Tongue (tissue), 2 donors: ENCODE results near the gene TEX48. TPM values are rescaled to one million over a fixed set of nuclear protein-coding genes. Genes with fewer than 3 reads are reported as not detected.

Experiments
- DNase-seq: peaks from one replicate; pipeline ENCODE4 v3.0.0-alpha.2; 2015
- total RNA-seq: library from RNA; depleted of rRNA; stranded (reverse); fragments of >200 nt; gene quantifications from one replicate; pipeline ENCODE4 v1.2.3, GENCODE V29; 2014

The TEX48 gene
- total RNA-seq, 1 donor from 2014 or later, result not detected

DNA sequence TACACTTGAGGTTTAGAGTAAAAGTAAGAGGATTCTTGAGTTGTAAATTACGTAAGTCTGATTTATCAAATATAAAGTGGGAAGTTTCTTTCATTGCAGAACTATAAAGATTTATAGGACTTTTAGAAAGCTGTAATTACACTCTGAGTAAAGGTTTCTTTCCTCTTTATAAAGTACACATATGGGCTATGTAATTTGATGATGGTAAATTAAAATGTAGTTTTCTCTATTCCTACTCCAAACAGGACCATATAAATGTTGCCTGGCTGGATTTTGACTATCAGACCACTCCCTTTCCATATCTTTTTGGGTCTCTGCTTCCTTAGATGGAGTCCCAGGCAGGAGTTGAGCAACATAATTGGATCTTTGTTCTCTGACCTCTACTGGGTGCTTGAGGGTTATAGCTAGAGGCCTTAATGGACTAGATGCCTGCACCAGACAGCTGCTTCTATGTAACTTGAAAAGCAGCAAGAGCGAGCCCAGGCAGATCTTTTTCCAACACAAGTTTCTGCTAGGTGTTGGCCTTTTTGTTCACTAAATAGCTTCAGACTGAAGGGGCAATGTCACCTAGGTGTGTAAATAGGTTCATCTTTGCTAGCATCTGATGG lies 11.4 kb upstream of the TEX48 start:
- peak; percentile 13 for DNase-seq

DNA sequence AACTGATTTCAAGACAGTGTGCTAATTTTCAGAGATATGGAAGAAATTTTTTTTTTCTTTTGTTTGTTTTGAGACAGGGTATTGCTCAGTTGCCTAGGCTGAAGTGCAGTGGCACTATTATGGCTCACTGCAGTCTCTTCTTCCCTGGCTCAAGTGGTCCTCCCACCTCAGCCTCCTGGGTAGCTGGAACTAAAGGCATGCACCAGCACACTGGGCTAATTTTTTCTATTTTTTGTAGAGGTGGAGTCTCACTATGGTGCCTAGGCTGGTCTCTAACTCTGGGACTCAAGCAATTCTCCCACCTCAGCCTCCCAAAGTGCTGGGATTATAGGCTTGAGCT lies 9.9 kb upstream of the TEX48 start:
- DNase-seq, result no peak

DNA sequence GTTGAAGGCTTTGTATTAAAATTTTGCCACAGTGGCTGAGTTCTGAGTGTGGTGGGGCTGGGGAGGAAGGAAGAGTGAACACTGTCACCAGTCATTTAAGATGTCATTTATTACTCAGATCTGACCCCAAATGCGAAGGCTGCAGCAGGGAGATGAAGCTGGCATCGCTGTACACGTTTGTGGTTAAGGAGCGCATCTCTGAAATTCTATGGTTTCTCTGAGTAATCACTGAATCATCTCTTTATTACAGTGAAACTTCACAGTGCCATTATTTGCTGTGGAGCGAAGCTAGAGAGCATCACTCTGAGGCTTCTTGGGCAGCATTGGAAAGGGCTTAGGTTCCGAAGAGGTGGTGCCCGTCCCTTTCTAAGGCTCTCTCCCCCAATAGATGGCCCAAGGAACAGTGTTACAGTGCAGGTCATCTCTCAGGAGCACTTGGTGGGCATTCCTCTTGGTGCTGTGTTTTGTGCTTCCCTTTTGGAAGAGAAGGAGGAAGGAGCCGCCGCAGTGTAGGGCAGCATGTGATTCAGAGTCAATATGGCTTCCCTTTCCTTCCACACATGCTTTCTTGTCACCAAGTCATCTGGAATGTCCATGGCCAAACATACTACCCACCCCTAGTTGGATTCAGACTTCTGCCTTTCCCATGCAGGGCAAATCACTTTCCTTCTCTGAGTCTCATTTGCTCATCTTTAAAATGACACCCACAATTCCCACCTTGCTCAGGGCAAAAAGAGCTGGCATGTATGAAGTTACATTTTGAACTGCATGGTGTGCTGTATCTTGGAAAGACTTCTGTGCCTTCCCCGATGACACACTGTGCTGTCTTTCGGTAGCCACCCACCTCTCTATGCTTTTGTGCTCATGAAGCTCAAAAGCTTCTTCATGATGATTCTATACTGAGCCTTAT lies 9.3 kb upstream of the TEX48 start:
- no peak for DNase-seq

DNA sequence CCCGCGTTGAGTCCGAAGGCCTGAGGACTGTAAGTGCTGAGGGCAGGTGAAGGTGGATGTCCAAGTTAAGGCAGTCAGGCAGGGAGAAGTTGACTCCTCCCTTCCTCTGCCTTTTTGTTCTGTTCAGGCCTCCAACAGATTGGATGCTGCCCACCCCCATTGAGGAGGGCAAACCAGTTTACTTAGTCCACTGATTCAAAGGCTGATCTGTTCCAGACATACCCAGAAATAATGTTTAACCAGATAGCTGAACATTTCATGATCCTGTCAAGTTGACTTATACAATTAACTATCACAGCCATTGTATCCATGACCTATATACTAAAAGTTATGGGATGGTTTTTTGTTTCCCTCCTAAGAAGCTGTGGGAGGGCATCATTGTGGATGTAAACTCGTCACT lies 8.3 kb upstream of the TEX48 start:
- no peak for DNase-seq

DNA sequence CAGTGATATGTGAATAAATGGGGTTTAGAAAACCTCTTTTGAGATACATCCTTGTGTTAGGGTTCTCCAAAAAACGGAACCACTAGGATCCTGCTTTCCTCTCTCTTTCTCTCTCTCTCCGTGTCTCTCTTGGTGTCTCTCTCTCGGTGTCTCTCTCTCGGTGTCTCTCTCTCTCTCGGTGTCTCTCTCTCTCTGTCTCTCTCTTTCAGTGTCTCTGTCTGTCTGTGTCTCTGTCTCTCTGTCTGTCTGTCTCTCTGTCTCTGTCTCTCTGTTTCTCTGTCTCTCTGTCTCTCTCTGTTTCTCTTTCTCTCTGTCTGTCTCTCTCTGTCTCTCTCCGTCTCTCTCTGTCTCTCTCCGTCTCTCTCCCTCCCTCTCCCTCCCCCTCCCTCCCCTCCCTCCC lies 7.8 kb upstream of the TEX48 start:
- DNase-seq, result no peak

DNA sequence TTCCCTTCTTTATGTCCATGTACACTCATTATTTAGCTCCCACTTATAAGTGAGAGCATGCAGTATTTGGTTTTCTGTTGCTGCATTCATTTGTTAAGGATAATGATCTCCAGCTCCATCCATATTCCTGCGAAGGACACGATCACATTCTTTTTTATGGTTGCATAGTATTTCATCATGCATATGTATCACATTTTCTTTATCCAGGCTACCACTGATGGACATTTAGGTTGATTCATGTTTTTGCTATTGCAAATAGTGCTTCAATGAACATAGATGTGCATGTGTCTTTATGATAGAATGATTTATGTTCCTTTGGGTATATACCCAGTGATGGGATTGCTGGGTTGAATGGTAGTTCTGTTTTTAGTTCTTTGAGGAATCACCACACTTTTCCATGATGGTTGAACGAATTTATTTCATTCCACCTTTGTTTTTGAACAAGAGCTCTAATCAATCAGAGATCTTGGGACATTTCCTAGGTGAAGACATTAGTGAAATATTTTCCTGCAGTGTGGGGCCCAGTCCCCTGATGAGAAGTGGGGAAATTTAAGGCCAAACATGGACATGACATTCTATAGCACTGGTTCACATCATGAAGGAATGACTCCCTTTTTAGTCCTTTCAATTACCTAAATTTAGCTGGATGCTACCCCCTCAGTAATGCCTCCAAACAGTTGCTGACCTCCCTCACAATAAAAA lies 7.1 kb upstream of the TEX48 start:
- DNase-seq, result no peak

DNA sequence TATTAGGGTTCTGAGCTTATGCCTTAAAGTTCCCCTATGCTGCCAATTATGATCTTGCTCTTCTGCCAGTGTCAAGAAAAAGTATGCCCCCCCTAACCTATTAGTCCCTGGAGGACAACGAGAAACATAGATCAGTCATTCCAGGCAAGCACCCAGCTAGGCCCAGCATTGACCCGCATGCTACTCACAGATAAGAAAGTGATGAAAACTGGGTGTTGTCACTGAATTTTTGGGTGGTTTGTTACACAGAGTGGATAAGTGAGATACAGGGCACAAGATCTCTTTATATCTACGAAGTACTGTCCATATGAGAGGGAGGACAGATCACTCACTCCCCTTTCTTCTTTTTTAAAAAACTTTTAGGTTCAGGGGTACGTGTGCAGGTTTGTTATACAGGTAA lies 6.4 kb upstream of the TEX48 start:
- DNase-seq, result no peak

DNA sequence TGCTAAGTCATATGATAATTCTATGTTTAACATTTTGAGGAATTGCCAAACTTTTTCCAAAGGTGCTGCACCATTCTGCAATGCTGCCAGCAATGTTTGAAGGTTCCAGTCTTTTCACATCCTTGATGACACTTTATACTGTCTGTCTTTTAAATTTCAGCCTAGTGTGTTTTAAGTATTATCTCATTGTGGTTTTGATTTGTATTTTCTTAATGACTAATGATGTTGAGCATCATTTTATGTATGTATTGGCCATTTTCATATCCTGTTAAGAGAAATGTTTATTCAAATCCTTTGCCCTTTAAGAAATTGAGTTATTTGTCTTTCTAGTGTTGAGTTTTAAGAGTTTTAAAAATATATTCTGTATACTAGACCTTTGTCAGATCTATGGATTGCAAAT lies 5.0 kb upstream of the TEX48 start:
- DNase-seq, result no peak

DNA sequence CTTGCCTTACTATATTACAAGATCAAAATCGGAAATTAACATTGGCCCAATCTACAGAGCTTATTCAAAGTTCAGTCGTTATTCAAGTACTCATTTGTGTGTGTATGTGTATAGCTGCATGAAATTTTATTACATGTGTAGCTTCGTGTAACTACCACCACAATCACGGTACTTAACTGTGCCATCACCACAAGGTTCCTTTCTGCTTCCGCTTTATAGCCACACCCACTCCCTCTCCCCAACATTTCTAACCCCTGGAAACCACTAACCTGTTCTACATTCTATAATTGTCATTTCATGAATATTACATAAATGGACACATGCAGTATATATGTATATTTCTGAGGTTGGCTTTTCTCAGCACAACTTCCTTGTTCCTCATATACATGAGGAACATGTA lies 4.0 kb upstream of the TEX48 start:
- DNase-seq, result no peak

DNA sequence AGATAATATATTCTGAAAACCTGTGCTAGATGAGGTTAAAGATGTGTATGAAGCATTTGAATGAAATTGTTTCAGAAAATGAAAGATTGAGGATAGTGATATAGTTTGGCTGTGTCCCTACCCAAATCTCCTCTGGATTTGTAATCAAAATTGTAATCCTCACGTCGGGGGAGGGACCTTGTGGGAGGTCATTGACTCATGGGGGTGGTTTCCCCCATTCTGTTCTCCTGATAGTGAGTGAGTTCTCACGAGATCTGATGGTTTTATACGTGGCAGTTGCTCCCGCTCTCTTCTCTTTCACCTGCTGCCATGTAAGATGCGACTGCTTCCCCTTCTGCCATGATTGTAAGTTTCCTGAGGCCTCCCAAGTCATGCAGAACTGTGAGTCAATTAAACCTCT lies 2.0 kb upstream of the TEX48 start:
- no peak for DNase-seq

DNA sequence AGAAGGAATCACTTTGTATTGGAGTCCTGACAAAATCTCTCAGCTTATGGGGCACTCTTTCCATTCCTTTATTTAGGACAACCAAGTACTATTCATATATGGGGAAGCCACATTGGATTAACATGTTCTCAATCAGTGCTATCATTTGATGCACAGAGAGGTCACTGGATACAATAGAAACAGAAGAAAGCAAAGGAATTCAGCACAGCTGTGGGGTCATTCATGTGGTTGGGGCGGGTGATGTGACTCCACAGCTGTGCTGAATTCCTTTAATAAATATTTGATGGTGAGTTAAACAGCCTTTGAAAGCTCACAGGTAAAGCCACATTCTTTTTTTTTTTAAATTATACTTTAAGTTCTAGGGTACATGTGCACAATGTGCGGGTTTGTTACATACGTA lies 854 bp upstream of the TEX48 start:
- DNase-seq, result no peak

DNA sequence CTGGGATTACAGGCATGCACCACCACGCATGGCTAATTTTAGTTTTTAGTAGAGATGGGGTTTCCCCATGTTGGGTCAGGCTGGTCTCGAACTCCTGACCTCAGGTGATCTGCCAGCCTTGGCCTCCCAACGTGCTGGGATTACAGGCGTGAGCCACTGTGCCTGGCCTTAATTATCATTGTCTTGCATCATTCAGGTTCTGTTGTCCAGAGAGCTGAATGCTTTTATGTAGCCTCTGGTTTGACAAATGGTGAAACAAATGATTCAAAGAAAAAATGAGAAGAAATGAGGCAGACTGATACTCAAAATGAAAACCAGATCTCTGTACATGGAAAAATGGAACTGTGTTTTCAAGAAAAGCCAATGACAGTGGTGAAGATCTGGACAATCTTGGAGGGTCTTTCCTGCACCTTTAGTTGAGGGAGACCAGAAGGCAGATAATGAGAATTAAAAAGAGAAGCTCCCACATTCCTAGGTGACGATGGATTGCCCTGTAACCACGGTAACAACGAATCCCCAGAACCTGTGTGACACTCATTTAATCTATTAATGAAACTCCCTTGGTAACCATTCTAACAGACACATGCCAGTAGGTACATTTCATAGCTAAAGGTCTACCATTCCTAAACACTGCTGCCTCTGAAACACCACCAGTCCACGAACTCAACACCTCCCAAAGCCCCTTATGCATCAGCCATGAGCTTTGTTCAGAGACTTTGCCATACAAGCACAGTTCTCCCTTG lies 1.6 kb downstream of the TEX48 start:
- no peak for DNase-seq

DNA sequence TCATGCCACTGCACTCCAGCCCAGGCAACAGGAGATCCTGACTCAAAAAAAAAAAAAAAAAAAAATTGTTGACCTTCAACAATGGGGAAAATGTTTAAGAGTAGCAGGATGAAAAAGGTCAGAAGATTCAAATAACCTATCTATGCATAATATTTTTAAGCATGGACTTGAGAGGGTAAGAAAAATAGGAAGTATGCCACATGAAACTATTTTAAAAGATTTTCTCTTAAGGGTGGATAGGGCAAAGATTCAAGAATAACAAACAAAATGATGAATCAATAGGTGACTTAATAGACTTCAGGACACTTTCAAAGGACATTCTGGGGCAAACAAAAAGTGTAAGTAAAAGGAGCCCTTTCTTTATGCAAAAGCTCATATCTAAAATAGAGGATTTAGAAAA lies 3.2 kb downstream of the TEX48 start:
- DNase-seq, result no peak

DNA sequence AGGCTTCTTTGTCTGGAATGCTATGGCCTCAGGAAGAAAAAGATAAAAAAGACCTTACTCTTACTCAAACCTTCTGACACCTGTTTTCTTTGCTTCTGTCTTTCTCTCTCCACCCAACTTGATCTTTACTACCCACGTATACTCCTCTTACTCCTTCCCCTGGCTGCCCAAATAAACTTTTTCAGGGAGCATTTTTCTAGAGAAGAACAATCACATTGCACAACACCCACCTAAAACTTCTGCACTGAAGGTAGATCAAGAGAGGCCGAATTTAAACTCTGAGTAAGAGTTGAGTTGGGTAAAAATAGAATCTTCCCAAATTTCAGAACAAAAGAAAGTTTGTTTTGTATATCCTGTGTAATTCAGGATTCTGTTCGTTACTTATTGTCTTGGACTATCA lies 3.9 kb downstream of the TEX48 start:
- no peak for DNase-seq

DNA sequence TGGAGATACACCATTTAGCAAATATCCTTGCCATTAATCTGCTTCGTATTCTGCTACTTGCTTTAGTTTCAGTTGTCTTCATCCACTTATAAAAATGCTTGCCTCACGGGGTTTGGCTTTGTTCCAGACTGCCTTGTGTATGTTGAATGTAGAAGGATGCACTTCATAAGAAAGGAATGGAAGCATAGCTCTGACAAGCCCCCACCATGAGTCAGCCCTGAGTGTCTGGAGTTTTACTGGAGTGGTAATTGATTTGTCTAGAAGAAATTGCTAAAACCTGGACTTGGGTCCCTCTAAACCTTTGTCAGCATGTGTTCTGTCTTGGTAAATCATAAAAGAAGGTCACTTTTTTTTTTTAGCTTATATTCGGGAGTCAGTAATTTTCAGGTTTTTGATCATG lies 4.6 kb downstream of the TEX48 start:
- DNase-seq, result peak; percentile 92

DNA sequence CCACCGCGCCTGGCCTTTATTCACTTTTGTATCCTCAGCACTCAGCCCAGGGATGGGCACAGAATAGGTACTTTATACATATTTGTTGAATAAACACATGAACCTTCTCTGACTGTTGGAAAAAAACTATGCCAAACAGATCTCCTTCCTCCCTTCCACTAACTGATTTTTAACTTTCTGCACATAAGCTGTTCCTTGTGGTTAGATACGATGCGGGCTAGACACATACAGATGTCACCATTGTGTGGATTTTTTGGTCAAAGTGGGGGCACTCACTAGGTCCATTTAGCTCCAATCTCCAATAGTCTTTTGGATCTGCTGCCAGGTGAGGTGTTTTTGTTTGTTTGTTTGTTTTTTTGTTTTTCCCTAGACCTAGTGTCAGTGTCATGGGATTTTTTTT lies 5.1 kb downstream of the TEX48 start:
- DNase-seq, result no peak

DNA sequence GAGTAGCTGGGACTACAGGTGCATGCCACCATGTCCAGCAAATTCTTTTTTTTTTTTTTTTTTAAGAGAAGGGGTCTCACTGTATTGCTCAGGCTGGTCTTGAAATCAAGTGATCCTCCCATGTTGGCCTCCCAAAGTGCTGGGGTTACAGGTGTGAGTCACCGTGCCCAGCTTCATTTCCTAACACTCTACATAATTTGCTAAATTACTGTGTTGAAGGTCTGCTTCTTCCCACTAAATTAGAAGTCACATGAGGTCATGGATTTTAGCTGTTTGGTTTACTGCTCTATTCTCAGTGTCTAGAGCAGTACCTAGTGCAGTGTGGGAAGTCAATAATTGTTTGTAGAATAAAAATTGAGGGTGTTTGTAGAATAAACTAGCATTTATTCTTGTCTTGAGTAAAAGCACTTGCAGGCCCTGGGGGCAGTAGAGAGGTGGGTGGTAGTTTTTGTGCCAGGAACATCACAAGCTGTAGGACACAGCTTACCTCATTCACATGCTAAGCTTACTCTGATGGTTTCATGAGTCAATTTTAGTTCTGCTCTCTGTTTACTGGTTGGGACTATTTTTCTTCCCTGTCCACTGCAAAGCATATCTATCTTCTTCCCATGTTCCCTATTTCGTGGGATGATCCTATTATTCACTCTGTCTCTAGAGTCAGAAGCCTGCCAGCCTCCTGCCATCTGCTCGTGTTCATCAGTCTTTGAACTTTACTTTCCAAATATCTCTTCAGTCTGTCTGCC lies 7.0 kb downstream of the TEX48 start:
- DNase-seq, result no peak

DNA sequence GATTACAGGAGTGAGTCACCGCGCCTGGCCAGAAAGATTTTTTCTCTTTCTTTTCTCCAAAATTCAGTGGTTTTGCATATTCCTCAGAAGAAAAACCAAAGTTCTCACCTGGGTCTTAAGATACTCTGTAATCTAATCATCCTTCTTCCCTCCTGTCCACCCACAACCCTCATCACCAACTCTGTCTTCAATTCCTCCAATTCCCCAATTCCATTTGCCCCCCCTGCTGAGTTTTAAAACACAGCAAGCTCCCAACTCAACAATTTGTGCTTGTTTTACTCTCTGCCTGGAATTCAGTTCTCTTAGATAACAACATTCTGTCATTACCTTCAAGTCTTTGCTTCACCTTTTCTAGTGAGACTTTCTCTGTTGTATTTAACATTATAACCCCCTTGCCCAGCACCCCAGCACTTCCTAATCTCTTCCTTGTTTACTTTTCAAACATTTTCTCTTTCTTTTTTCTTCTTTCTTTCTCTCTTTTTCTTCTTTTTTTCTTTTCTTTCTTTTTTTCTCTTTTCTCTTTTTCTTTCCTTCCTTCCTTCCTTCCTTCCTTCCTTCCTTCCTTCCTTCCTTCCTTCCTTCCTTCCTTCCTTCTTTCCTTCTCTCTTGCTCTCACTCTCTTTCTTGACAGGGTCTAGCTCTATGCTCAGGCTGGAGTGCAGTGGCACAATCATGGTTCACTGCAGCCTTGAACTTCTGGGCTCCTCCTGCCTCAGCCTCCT lies 7.8 kb downstream of the TEX48 start:
- no peak for DNase-seq

DNA sequence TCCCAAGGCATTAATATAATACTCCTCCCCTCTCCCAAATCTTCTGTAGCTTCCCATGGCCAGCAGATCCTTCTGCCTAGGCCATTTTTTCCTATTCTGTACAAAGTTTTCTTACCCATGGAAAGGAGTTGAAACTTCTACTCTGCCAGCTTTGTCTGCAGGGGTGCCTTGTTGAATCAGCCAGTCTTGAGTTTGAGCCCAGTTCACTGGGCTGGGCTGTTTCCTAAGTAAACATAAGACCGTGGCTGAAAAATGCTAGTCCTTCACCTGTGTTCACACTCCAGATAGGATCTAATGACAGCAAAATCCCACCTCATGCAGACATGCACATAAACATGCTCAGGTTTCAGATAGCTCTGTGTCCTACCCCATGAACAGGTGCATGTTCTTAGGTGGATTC lies 10.4 kb downstream of the TEX48 start:
- DNase-seq, result no peak

DNA sequence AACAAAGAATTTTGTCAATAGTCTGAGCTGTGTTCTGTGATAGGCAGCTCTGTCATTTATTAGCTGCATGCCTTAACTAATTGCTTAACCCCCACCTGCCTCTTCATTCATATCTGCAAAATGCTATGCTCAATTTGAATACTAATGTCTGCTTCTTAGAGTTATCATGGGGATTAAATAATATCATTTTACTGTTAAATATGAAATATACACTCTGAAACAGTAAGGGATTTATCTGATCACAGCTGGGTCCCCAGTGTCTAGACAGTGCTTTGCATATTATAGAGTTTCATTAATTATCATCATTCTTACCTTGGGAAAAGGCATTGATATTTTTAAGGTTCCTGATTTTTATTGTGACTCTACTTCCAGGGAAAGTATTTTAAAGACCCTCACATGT lies 12.0 kb downstream of the TEX48 start:
- no peak for DNase-seq

DNA sequence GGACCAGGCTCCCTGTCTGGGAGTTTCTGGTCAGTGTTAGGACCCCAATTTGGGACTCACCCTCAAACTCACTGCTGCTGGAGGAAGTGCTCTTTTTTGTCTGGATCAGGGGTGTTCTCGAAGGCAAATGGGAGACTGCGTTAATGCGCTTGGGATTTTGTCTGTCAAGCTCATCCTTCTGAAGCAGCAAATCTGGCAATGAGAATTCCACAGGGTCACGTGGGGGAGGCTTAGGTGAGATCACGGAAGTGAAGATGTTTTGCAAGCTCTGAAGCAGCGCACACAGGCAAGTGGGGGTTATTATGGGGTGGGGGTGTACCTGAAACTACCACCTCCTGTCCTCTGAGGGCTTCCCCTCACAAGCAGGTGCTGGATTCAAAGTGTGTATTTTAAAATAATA lies 13.8 kb downstream of the TEX48 start:
- DNase-seq, result no peak
